Measurements from ENCODE around the gene OPN4. TPM values are rescaled to one million over a fixed set of nuclear protein-coding genes. Genes with fewer than 3 reads are reported as not detected.

Gene OPN4
- total and polyA plus RNA-seq, 2 donors, result under 0.01 to 0.09 TPM

DNA sequence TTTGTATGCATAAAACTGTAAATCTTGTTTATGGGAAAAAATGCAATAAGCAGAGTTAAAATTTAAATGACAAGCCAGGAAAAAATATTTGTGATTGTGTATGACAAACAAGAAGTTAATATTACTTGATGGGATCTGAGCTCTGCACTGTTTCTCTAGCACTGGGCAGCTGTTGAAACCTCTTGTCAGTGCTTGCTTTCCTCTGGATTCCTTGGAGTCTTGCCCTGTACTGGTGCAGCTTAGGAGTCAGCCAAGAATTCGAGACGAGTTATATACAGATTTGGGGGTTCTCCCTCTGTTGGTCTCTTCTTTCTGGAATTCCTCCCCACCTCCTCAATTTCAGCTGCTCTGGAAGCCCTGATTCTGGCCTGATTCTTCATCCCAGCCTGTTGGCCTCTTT, 24.3 kb upstream of the OPN4 start:
- no peak for DNase-seq (ENCODE audit: low read depth in 6 of 9, low spot score in 9 of 9)
- Histone ChIP-seq H3K4me3 (ENCODE audit: low read length in 2 of 2) (no peak overlapping the region), H3K27me3 (ENCODE audit: control insufficient read depth in 2 of 2, insufficient read depth in 1 of 2, low read length in 1 of 2) (peaks cover 15 to 41% of the 10 kb centered on the region in 2 donors), H3K27ac (ENCODE audit: low read depth in 1 of 2, low read length in 1 of 2) (no peak overlapping the region), H3K9me3 (ENCODE audit: control insufficient read depth in 2 of 2, insufficient read depth in 1 of 2, low read length in 1 of 2) (peaks cover 0 to 2% of the 10 kb centered on the region in 2 donors), H3K4me1 (ENCODE audit: control insufficient read depth in 2 of 2, insufficient read depth in 2 of 2, low read length in 2 of 2) (no peaks in the 10 kb centered on the region), H3K36me3 (ENCODE audit: control insufficient read depth in 2 of 2, insufficient read depth in 2 of 2, low read length in 1 of 2) (no peaks in the 10 kb centered on the region)
- 74% methylated on average over 2 of the region's 2 CpGs for WGBS

DNA sequence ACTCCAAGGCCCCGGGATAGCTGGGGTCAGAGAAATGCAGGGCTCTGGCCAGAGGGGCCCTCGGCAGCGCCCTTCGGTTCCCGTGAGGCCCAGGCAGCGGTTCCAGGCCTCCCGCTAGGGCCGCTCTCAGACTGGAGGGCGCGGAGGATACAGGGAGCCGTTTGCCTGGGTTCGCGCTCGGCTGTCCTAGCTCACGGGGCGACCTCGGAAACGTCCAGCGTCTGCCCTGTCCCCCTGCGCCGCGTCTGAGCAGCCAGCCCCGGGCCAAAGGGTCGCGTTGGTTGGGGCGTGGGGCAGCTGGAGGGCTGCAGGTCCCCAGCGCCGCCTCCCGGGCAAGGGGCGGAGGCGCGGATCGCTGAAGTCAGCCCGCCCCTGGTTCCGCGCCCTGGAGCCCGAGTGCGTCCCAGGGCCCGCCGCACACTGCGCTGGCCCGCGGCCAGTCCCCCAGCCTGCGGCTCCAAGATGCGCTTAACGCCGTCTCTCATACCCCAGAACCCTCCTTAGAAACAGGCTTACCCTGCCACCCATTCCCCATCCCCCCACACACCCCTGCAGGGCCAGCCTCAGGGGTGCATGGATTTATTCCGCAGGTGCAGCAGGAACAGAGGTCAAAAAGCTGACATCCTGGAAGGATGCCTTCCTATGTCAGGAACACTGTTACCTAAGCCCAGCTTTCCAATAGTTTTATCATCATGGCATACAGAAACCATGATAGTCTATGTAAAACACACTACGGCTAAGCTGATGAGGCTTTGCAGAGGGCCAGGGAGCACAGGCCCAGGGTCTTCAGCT, 22.1 kb upstream of the OPN4 start:
- H3K27ac ChIP-seq (ENCODE audit: low read depth in 1 of 2, low read length in 1 of 2), result no peak overlapping the region
- H3K9me3 ChIP-seq (ENCODE audit: control insufficient read depth in 2 of 2, insufficient read depth in 1 of 2, low read length in 1 of 2), result peaks cover 0 to 2% of the 10 kb centered on the region in 2 donors
- no peaks in the 10 kb centered on the region for H3K36me3 ChIP-seq (ENCODE audit: control insufficient read depth in 2 of 2, insufficient read depth in 2 of 2, low read length in 1 of 2)
- H3K4me1 ChIP-seq (ENCODE audit: control insufficient read depth in 2 of 2, insufficient read depth in 2 of 2, low read length in 2 of 2), result no peaks in the 10 kb centered on the region
- no peak for DNase-seq (ENCODE audit: low read depth in 6 of 9, low spot score in 9 of 9)
- peaks cover 15 to 41% of the 10 kb centered on the region in 2 donors for H3K27me3 ChIP-seq (ENCODE audit: control insufficient read depth in 2 of 2, insufficient read depth in 1 of 2, low read length in 1 of 2)
- 8% methylated on average over 49 of the region's 49 CpGs for WGBS
- peak overlapping the region in 1 of 2 donors; percentile 19 for H3K4me3 ChIP-seq (ENCODE audit: low read length in 2 of 2)

DNA sequence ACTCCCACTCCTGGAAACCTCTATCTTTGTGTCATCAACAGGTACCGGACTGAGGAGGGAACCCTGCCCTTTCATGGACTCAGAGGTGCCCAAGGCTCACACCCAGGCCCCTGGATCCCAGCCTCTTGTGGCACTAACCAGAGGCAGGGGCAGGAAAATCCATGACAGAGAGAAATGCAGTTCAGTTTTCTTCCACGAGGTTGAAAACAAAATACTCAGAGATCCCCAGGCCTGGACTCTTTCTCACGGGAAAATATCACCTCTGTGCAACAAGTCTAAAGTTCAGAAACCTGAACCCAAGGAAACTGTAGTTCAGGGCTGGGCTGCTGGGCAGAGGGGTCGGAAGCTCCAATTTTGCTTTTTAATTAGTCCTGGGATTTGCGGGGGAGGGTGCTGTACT, 21.4 kb upstream of the OPN4 start:
- Histone ChIP-seq H3K9me3 (ENCODE audit: control insufficient read depth in 2 of 2, insufficient read depth in 1 of 2, low read length in 1 of 2) (peaks cover 0 to 2% of the 10 kb centered on the region in 2 donors), H3K4me3 (ENCODE audit: low read length in 2 of 2) (no peak overlapping the region), H3K27me3 (ENCODE audit: control insufficient read depth in 2 of 2, insufficient read depth in 1 of 2, low read length in 1 of 2) (peaks cover 15 to 41% of the 10 kb centered on the region in 2 donors), H3K4me1 (ENCODE audit: control insufficient read depth in 2 of 2, insufficient read depth in 2 of 2, low read length in 2 of 2) (no peaks in the 10 kb centered on the region), H3K27ac (ENCODE audit: low read depth in 1 of 2, low read length in 1 of 2) (no peak overlapping the region), H3K36me3 (ENCODE audit: control insufficient read depth in 2 of 2, insufficient read depth in 2 of 2, low read length in 1 of 2) (no peaks in the 10 kb centered on the region)
- 69% methylated on average over 5 of the region's 5 CpGs for WGBS
- no peak for DNase-seq (ENCODE audit: low read depth in 6 of 9, low spot score in 9 of 9)

DNA sequence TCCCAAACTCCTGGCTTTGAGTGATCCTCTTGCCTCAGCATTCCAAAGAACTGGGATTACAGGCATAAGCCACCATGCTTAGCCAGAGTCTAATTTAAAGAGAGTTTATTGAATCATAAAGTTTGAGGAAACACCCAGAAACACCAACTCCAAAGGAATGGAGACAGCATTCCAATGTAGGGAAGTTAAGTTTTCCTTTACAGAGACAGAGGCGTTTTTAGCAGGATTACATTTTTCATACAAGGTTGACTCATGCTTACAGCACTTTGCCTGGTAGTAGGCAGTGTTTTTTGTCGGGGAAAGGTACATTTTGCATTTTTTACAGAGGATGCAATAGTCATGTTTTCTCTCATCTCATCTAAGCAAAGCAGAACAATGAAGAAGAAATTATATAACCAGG, 18.9 kb upstream of the OPN4 start:
- WGBS, result 78% methylated on average over 2 of the region's 2 CpGs
- Histone ChIP-seq H3K27me3 (ENCODE audit: control insufficient read depth in 2 of 2, insufficient read depth in 1 of 2, low read length in 1 of 2) (peaks cover 15 to 37% of the 10 kb centered on the region in 2 donors), H3K27ac (ENCODE audit: low read depth in 1 of 2, low read length in 1 of 2) (no peak overlapping the region)

DNA sequence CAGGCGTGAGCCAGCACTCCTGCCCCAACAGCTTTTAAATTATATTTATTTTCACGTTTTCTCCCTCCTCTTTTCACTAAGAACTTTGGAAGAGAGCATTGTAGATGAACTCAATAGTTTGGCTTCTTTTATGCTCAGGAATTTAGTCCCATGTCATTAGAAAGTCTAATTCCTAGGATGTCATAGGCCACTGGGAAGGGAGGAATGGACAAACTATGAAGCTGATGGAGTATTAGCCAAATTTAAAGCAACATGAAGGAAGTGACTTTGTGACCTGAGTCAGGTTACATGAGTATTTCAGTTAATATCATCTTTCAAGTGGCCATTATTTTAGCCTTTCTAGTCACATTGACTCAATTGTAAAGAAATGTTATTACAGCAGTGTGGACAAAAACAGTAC, 18.0 kb upstream of the OPN4 start:
- no peak for DNase-seq (ENCODE audit: low read depth in 6 of 9, low spot score in 9 of 9)
- H3K27ac ChIP-seq (ENCODE audit: low read depth in 1 of 2, low read length in 1 of 2), result no peak overlapping the region
- WGBS, result 89% methylated on average over 2 of the region's 2 CpGs
- H3K9me3 ChIP-seq (ENCODE audit: control insufficient read depth in 2 of 2, insufficient read depth in 1 of 2, low read length in 1 of 2), result peaks cover 0 to 2% of the 10 kb centered on the region in 2 donors
- H3K36me3 ChIP-seq (ENCODE audit: control insufficient read depth in 2 of 2, insufficient read depth in 2 of 2, low read length in 1 of 2), result no peaks in the 10 kb centered on the region
- no peak overlapping the region for H3K4me3 ChIP-seq (ENCODE audit: low read length in 2 of 2)
- H3K27me3 ChIP-seq (ENCODE audit: control insufficient read depth in 2 of 2, insufficient read depth in 1 of 2, low read length in 1 of 2), result peaks cover 15 to 29% of the 10 kb centered on the region in 2 donors
- H3K4me1 ChIP-seq (ENCODE audit: control insufficient read depth in 2 of 2, insufficient read depth in 2 of 2, low read length in 2 of 2), result no peaks in the 10 kb centered on the region

More for the DNA sequence above, 18.9 kb upstream of the OPN4 start:
- Histone ChIP-seq H3K9me3 (ENCODE audit: control insufficient read depth in 2 of 2, insufficient read depth in 1 of 2, low read length in 1 of 2) (peaks cover 0 to 2% of the 10 kb centered on the region in 2 donors), H3K4me3 (ENCODE audit: low read length in 2 of 2) (no peak overlapping the region), H3K36me3 (ENCODE audit: control insufficient read depth in 2 of 2, insufficient read depth in 2 of 2, low read length in 1 of 2) (no peaks in the 10 kb centered on the region), H3K4me1 (ENCODE audit: control insufficient read depth in 2 of 2, insufficient read depth in 2 of 2, low read length in 2 of 2) (no peaks in the 10 kb centered on the region)
- DNase-seq (ENCODE audit: low read depth in 6 of 9, low spot score in 9 of 9), result no peak

DNA sequence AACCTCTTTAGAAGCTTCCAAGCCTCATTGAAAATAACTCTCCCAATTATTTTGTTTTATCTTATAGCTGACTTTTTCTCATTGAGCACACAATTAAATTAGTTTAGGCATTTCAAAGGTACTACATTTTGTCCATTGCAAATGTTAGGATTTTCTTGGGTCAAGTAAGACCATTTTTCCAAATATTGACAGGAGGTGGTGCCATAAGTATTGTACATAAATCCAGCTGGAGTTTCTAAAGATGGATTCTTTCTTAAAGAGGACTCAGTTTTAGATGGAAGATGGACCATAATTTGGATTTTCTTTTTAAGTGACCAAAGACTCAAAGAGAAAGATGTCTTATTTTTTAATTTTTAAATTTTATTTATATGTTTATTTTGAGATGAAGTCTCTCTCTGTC, 12.3 kb upstream of the OPN4 start:
- Histone ChIP-seq H3K27ac (ENCODE audit: low read depth in 1 of 2, low read length in 1 of 2) (no peak overlapping the region), H3K36me3 (ENCODE audit: control insufficient read depth in 2 of 2, insufficient read depth in 2 of 2, low read length in 1 of 2) (no peaks in the 10 kb centered on the region), H3K4me3 (ENCODE audit: low read length in 2 of 2) (no peak overlapping the region), H3K27me3 (ENCODE audit: control insufficient read depth in 2 of 2, insufficient read depth in 1 of 2, low read length in 1 of 2) (no peaks in the 10 kb centered on the region), H3K4me1 (ENCODE audit: control insufficient read depth in 2 of 2, insufficient read depth in 2 of 2, low read length in 2 of 2) (no peaks in the 10 kb centered on the region), H3K9me3 (ENCODE audit: control insufficient read depth in 2 of 2, insufficient read depth in 1 of 2, low read length in 1 of 2) (no peaks in the 10 kb centered on the region)
- DNase-seq (ENCODE audit: low read depth in 6 of 9, low spot score in 9 of 9), result no peak

DNA sequence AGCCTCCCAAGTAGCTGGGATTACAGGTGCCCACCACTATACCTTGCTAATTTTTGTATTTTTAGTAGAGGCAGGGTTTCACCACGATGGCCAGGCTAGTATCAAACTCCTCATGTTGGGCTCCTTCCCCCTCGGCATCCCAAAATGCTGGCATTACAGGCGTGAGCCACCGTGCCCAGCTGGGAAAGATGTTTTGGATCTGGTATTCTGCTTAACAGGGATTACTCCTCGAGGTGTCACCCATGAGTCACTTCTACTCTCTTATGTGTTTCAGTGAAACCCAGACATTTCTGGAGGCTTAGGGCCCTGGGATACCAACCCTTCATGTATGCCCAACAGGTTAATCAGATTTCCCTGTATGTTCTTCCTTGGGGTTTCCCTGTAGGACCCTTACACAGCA, 11.8 kb upstream of the OPN4 start:
- H3K27ac ChIP-seq (ENCODE audit: low read depth in 1 of 2, low read length in 1 of 2), result peak overlapping the region in 1 of 2 donors; percentile 48
- H3K36me3 ChIP-seq (ENCODE audit: control insufficient read depth in 2 of 2, insufficient read depth in 2 of 2, low read length in 1 of 2), result no peaks in the 10 kb centered on the region
- DNase-seq (ENCODE audit: low read depth in 6 of 9, low spot score in 9 of 9), result no peak
- no peak overlapping the region for H3K4me3 ChIP-seq (ENCODE audit: low read length in 2 of 2)
- WGBS, result 88% methylated on average over 5 of the region's 5 CpGs
- H3K27me3 ChIP-seq (ENCODE audit: control insufficient read depth in 2 of 2, insufficient read depth in 1 of 2, low read length in 1 of 2), result no peaks in the 10 kb centered on the region
- no peaks in the 10 kb centered on the region for H3K4me1 ChIP-seq (ENCODE audit: control insufficient read depth in 2 of 2, insufficient read depth in 2 of 2, low read length in 2 of 2)
- no peaks in the 10 kb centered on the region for H3K9me3 ChIP-seq (ENCODE audit: control insufficient read depth in 2 of 2, insufficient read depth in 1 of 2, low read length in 1 of 2)

DNA sequence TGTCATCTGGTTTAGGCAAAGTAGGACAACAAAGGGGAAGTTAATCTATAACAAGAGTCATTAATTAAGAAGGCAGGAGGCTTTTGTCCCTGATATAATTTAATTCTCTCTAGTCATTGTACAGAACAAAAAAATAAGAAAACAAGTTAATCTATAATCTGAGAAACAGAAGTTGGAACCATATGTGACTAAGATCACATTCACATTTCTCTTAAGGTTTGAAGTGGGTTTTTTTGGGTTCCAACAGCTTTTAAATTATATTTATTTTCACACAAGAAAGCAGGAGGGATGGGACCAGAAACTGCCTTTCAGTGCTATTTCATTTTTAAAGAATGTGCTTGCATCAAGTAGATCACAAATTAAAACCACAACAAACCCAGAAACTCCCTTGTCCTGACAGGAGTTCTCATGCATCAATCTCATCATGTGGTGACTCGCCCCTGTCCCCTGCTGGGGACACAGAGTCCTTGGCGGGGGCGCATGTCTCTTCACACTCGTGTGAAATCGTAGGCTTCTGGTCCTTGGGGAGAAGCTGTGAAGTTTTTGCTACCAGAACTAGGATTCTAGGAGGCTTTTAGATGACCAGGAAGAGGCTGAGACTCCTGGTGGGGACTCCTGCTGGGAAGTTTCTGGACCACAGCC, 10.1 kb upstream of the OPN4 start:
- 91% methylated on average over 5 of the region's 5 CpGs for WGBS
- peak overlapping the region; percentile 32 to 37 for H3K27ac ChIP-seq (ENCODE audit: low read depth in 1 of 2, low read length in 1 of 2)
- peaks cover 0 to 6% of the 10 kb centered on the region in 2 donors for H3K4me1 ChIP-seq (ENCODE audit: control insufficient read depth in 2 of 2, insufficient read depth in 2 of 2, low read length in 2 of 2)
- H3K27me3 ChIP-seq (ENCODE audit: control insufficient read depth in 2 of 2, insufficient read depth in 1 of 2, low read length in 1 of 2), result no peaks in the 10 kb centered on the region
- H3K9me3 ChIP-seq (ENCODE audit: control insufficient read depth in 2 of 2, insufficient read depth in 1 of 2, low read length in 1 of 2), result no peaks in the 10 kb centered on the region
- peak in 1 of 9 donors; percentile 12 for DNase-seq (ENCODE audit: low read depth in 6 of 9, low spot score in 9 of 9)
- no peaks in the 10 kb centered on the region for H3K36me3 ChIP-seq (ENCODE audit: control insufficient read depth in 2 of 2, insufficient read depth in 2 of 2, low read length in 1 of 2)
- H3K4me3 ChIP-seq (ENCODE audit: low read length in 2 of 2), result no peak overlapping the region

DNA sequence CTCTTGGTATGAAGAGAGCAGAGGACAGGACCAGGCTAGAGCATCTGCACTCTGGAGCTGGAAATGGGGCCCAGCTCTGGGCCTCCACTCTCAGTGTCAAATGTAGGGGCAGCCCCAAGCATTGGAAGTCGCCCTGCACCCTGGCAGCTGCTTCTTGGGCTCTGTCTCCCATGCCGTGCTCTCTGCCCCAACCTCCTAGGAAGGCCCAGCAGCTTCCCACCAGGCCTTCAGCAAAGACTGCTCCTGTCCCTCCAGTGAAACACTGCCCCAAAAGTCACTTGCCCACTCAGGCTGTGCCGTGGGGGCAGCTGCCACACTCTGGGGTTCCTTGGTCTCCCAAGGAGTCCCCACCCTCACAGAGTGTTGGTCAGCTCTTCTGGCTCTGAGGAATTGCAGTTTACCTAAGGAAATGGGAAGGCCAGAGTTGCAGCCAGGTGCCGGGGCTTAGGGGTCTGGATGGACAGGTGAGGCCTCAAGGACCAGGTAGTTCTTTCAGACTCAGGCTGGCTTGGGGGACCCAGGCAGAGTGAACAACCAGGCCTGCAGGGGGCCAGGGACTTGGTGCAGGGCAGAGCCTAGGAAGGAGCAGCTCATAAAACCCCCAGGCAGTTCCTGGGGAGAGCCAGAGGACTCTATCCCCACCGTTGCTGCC, 9.4 kb upstream of the OPN4 start:
- Histone ChIP-seq H3K27me3 (ENCODE audit: control insufficient read depth in 2 of 2, insufficient read depth in 1 of 2, low read length in 1 of 2) (no peaks in the 10 kb centered on the region), H3K9me3 (ENCODE audit: control insufficient read depth in 2 of 2, insufficient read depth in 1 of 2, low read length in 1 of 2) (no peaks in the 10 kb centered on the region), H3K36me3 (ENCODE audit: control insufficient read depth in 2 of 2, insufficient read depth in 2 of 2, low read length in 1 of 2) (no peaks in the 10 kb centered on the region), H3K27ac (ENCODE audit: low read depth in 1 of 2, low read length in 1 of 2) (peak overlapping the region; percentile 32 to 37), H3K4me3 (ENCODE audit: low read length in 2 of 2) (no peak overlapping the region), H3K4me1 (ENCODE audit: control insufficient read depth in 2 of 2, insufficient read depth in 2 of 2, low read length in 2 of 2) (peaks cover 0 to 11% of the 10 kb centered on the region in 2 donors)
- DNase-seq (ENCODE audit: low read depth in 6 of 9, low spot score in 9 of 9), result no peak
- WGBS, result 93% methylated on average over 5 of the region's 5 CpGs

Measured in thymus (tissue), 11 donors.